Right lobe of liver (tissue), 6 donors: Measurements from ENCODE around the gene ZNF485. TPM values are rescaled to one million over a fixed set of nuclear protein-coding genes. Genes with fewer than 3 reads are reported as not detected.

Experiments
- ATAC-seq, 4 donors: fragments of 200-7000 bp; cut with Tn5 transposase; one replicate each; pipeline ENCODE4 v1.9.1; 2020; ENCODE audit warnings: mild to moderate bottlenecking in 4 of 4, moderate library complexity in 4 of 4
- DNase-seq, 3 donors: peaks; one replicate each; pipeline ENCODE4 v3.0.0-alpha.2; 2020
- H3K27ac ChIP-seq, 3 donors: fragments of 200-600 bp; one replicate each; pipeline ENCODE4 v1.8.0; 2022
- H3K27me3 ChIP-seq, 2 donors: fragments of 200-600 bp; one replicate each; pipeline ENCODE4 v1.8.0; 2022
- H3K36me3 ChIP-seq, 4 donors: fragments of 200-600 bp; sonication (generic) in 1 of 4; one replicate each; pipeline versions ENCODE4 v1.5.1 to v1.8.0; 2017 to 2022; ENCODE audit warnings: control low read depth in 1 of 4
- H3K4me1 ChIP-seq, 4 donors: fragments of 200-600 bp; sonication (generic) in 1 of 4; one replicate each; pipeline versions ENCODE4 v1.5.1 to v1.8.0; 2017 to 2022; ENCODE audit warnings: control low read depth in 1 of 4
- H3K4me3 ChIP-seq, 3 donors: fragments of 200-600 bp; one replicate each; pipeline ENCODE4 v1.8.0; 2022
- H3K9me3 ChIP-seq, 4 donors: fragments of 200-600 bp; sonication (generic) in 1 of 4; one replicate each; pipeline versions ENCODE4 v1.5.1 to v1.8.0; 2017 to 2022; ENCODE audit warnings: control low read depth in 1 of 4
- CTCF ChIP-seq, 4 donors: fragments of 200-600 bp in 3 of 4; fragments of 450-650 bp in 1 of 4; IDR thresholded peaks; one replicate each; pipeline versions ENCODE4 v1.5.1 to v1.8.0; 2016 to 2022; ENCODE audit warnings: antibody characterized with exemption in 4 of 4, mild to moderate bottlenecking in 2 of 4
- POLR2A ChIP-seq: fragments of 450-650 bp; IDR thresholded peaks from one replicate; pipeline ENCODE4 v1.6.1; 2017; ENCODE audit warnings: antibody characterized with exemption, mild to moderate bottlenecking
- WGBS: methylation state at CpG from one replicate; pipeline ENCODE4 v1.1.6; 2018; ENCODE audit warnings: low coverage, low lambda C conversion rate; ENCODE audit not compliant: insufficient coverage; ENCODE audit errors: missing lambda C conversion rate; 5-methylcytosine and 5-hydroxymethylcytosine counted together
- intact Hi-C, 2 donors: fragments of 100-400 bp; cut with DNase I; formaldehyde crosslinking; loops; one replicate each; pipeline versions ENCODE4 v1.11.2 to v1.14.1; 2022
- total RNA-seq, 6 experiments: library from RNA; depleted of rRNA in 2 of 6; stranded (reverse); fragments of >200 nt in 2 of 6; fragmentation: NEBNext Ultra II Directional in 3 of 6; extraction: Animal tissue kit (Norgen Biotek cat#: 25700) in 3 of 6; gene quantifications; one replicate each; pipeline versions ENCODE4 v1.1.0 to v1.2.4, GENCODE V29; 2016 to 2023
- donor health status: DM: no; HTN: yes; CAD: no.
- donor health status: DM: no; HTN: no; CAD: no.
- donor health status: DM: no; HTN: no; CAD: no.
- donor health status: DM: no; HTN: yes; CAD: no.
- donor health status: DM: no; HTN: yes; CAD: no.

The ZNF485 gene
- total RNA-seq, 6 experiments from 2014 or later, result 1.1 to 3.8 (median 2.1) TPM

GRCh38 chr10:43647576-43647975 lies 41.3 kb downstream of the ZNF485 start:
- H3K9me3 ChIP-seq, result peaks cover 3 to 28% (median 14%) of the 10 kb centered on the region in 4 donors
- ATAC-seq, result no peak
- DNase-seq, result no peak
- no peaks in the 10 kb centered on the region for H3K27me3 ChIP-seq
- H3K27ac ChIP-seq, result no peak overlapping the region
- peaks cover 0 to 3% (median 0%) of the 10 kb centered on the region in 4 donors for H3K4me1 ChIP-seq
- no CpG with 5 or more reads among the region's 6 CpGs for WGBS
- intact Hi-C loops, result no loop called here
- peaks cover 0 to 22% (median 14%) of the 10 kb centered on the region in 4 donors for H3K36me3 ChIP-seq
- peak overlapping the region; percentile 88 to 96 (median 91) for H3K4me3 ChIP-seq
- no peak for TF ChIP-seq CTCF (IDR thresholded peaks at IDR 0.05)
- TF ChIP-seq POLR2A, result no peak

DNA sequence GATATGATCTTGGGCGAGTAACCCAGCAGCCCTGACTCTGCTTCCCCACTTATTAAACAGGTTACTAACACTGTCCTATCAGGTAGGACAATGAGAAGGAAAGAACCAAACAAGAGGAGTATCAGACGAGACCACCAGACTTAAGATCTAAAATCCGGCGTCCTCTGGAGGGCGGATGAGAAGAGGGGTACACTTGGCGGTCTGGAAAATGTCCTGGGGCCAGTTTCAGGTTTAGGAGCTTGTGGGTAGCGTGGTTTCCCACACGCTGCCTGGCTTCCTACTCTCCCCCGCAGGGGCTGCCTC lies 41.8 kb downstream of the ZNF485 start:
- no peak for TF ChIP-seq CTCF (IDR thresholded peaks at IDR 0.05)
- no peak for TF ChIP-seq POLR2A
- Histone ChIP-seq H3K27me3 (no peaks in the 10 kb centered on the region), H3K27ac (peak overlapping the region; percentile 80 to 82 (median 82)), H3K4me1 (peaks cover 0 to 3% (median 0%) of the 10 kb centered on the region in 4 donors), H3K4me3 (peak overlapping the region; percentile 88 to 96 (median 91)), H3K36me3 (peaks cover 0 to 22% (median 14%) of the 10 kb centered on the region in 4 donors), H3K9me3 (peaks cover 3 to 24% (median 14%) of the 10 kb centered on the region in 4 donors)
- no peak for ATAC-seq
- DNase-seq, result no peak
- intact Hi-C loops, result no loop called here
- WGBS, result 49% methylated on average over 8 of the region's 9 CpGs

DNA sequence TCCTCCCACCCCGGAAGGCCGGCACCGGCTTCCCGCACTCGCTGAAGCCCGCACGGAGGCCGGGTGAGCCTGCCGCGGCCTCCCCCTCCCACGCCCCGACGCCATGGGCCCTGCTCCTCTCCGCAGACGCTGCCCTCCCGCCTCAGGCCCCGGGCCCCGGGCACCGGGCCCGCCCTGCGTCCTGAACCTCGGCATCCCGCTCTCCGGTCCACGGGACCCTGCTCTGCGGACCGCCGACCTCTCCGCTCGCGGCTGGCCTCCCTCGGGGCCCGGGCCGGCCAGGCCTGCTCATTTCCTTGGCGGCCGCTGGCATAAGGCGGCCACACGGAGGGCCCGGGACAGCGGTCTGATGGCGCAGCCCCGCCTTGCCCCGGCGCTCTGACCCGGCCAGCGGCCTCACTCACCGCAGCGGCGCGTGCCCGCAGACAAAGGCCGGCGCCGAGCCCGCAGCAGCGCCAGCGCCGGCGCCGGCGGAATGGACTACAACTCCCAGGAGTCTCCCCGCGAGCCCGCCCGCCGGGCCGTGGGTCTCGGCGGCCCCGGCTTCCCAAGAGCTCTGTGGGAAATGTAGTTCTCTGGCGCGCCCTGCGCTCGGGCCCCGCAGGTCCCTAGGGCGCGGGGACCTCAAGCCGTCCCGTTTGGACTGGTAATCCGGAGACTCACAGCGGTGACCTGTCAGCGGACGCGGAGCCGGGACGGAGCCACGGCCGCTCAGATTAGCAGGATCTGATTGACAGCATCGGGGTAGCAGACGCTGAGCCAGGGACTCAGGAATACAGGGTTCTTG lies 42.4 kb downstream of the ZNF485 start, which contains the start of gene ZNF32:
Gene ZNF32 (minus strand): TSS at position 484 of the 787 bp plus-strand sequence. CDS start 2,748 bp downstream, outside the sequence.
- peak; percentile 89 for DNase-seq
- WGBS, result 1% methylated on average over 12 of the region's 90 CpGs
- intact Hi-C loops, result no loop called here
- Histone ChIP-seq H3K4me3 (peak within 1 kb of the TSS; percentile 88 to 96 (median 91)), H3K36me3 (peaks cover 0 to 22% (median 14%) of the 10 kb centered on the region in 4 donors), H3K4me1 (peaks cover 0 to 3% (median 0%) of the 10 kb centered on the region in 4 donors), H3K9me3 (peaks cover 3 to 21% (median 14%) of the 10 kb centered on the region in 4 donors), H3K27ac (peak within 1 kb of the TSS; percentile 80 to 82 (median 82)), H3K27me3 (no peaks in the 10 kb centered on the region)
- TF ChIP-seq CTCF (IDR thresholded peaks at IDR 0.05) (no peak), POLR2A (peak; percentile 62)
- peak; percentile 99 for ATAC-seq

DNA sequence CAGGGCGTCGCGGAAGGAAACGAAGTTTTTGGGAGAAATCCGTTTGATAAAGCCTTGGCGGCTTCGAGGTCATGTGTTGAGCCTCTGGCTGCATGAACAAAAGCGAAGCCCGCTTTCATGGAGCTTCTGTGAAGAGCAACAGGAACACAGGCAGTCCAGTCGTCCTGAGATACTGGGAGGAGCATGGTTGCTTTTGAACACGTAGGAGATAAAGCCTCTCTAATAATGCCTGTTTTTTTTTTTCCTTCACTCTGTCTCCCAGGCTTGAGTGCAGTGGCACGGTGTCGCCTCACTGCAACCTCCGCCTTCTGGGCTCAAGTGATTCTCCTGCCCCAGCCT lies 42.9 kb downstream of the ZNF485 start:
- Histone ChIP-seq H3K4me3 (peak overlapping the region; percentile 88 to 96 (median 91)), H3K27ac (peak overlapping the region in 1 of 3 donors; percentile 82), H3K27me3 (no peaks in the 10 kb centered on the region), H3K9me3 (peaks cover 3 to 15% (median 9%) of the 10 kb centered on the region in 4 donors), H3K36me3 (peaks cover 0 to 18% (median 9%) of the 10 kb centered on the region in 4 donors), H3K4me1 (peaks cover 0 to 3% (median 0%) of the 10 kb centered on the region in 4 donors)
- TF ChIP-seq POLR2A, result no peak
- no peak for TF ChIP-seq CTCF (IDR thresholded peaks at IDR 0.05)
- ATAC-seq (peak; percentile 38 to 53 (median 43)), DNase-seq (no peak)
- WGBS, result 23% methylated on average over 10 of the region's 14 CpGs
- intact Hi-C loops, result no loop called here
